ENCODE measurements around the gene CYB5R4. TPM values are rescaled to one million over a fixed set of nuclear protein-coding genes. Genes with fewer than 3 reads are reported as not detected.
"Not testable (repeated sequence)": the region's sequence is repeated elsewhere in the genome, so short reads cannot be mapped to it uniquely, and the experiment has no call there.

CYB5R4 gene
- total RNA-seq, 2 experiments from 2014 or later = 29.2 to 30.8 TPM

- Mint-ChIP-seq H3K9me3 (ENCODE audit: insufficient read depth) (no peaks in the 10 kb centered on the region), H3K36me3 (ENCODE audit: low read depth) (peaks cover 10% of the 10 kb centered on the region), H3K4me3 (no peak overlapping the region), H3K4me1 (ENCODE audit: low read depth) (no peaks in the 10 kb centered on the region), H3K27me3 (ENCODE audit: low read depth) (no peaks in the 10 kb centered on the region), H3K27ac (no peak overlapping the region)
- no peak for ATAC-seq
- ChIA-PET POLR2A (no interaction called here), CTCF (no interaction called here)
- no peak for DNase-seq
Measured at GRCh38 chr6:83891586-83891985, 32.1 kb downstream of the CYB5R4 start.

GRCh38 chr6:83893024-83893423 is 33.5 kb downstream of the CYB5R4 start:
- H3K9me3 Mint-ChIP-seq (ENCODE audit: insufficient read depth) = no peaks in the 10 kb centered on the region
- peaks cover 18% of the 10 kb centered on the region for H3K36me3 Mint-ChIP-seq (ENCODE audit: low read depth)
- DNase-seq (no peak), ATAC-seq (no peak)
- no peaks in the 10 kb centered on the region for H3K27me3 Mint-ChIP-seq (ENCODE audit: low read depth)
- H3K4me3 Mint-ChIP-seq = no peak overlapping the region
- CTCF ChIA-PET = no interaction called here
- no peak overlapping the region for H3K27ac Mint-ChIP-seq
- no peaks in the 10 kb centered on the region for H3K4me1 Mint-ChIP-seq (ENCODE audit: low read depth)
- POLR2A ChIA-PET = no interaction called here

- H3K9me3 Mint-ChIP-seq (ENCODE audit: insufficient read depth); H3K27ac Mint-ChIP-seq; CTCF ChIA-PET; H3K27me3 Mint-ChIP-seq (ENCODE audit: low read depth); DNase-seq; H3K4me1 Mint-ChIP-seq (ENCODE audit: low read depth); H3K4me3 Mint-ChIP-seq; ATAC-seq; POLR2A ChIA-PET: not testable (repeated sequence)
- peaks cover 18% of the 10 kb centered on the region for H3K36me3 Mint-ChIP-seq (ENCODE audit: low read depth)
Measured at GRCh38 chr6:83897094-83897493, 37.6 kb downstream of the CYB5R4 start.

- DNase-seq = no peak
- H3K9me3 Mint-ChIP-seq (ENCODE audit: insufficient read depth) = peaks cover 39% of the 10 kb centered on the region
- no peaks in the 10 kb centered on the region for H3K27me3 Mint-ChIP-seq (ENCODE audit: low read depth)
- no peak for ATAC-seq
- no peaks in the 10 kb centered on the region for H3K4me1 Mint-ChIP-seq (ENCODE audit: low read depth)
- no peak overlapping the region for H3K4me3 Mint-ChIP-seq
- POLR2A ChIA-PET = no interaction called here
- CTCF ChIA-PET = no interaction called here
- H3K36me3 Mint-ChIP-seq (ENCODE audit: low read depth) = peaks cover 28% of the 10 kb centered on the region
- no peak overlapping the region for H3K27ac Mint-ChIP-seq
Measured at GRCh38 chr6:83901624-83902023, 42.1 kb downstream of the CYB5R4 start.

- no peaks in the 10 kb centered on the region for H3K4me1 Mint-ChIP-seq (ENCODE audit: low read depth)
Measured at GRCh38 chr6:83904395-83904794, 44.9 kb downstream of the CYB5R4 start.

GRCh38 chr6:83905648-83906047 is 46.2 kb downstream of the CYB5R4 start:
- Mint-ChIP-seq H3K27me3 (ENCODE audit: low read depth) (no peaks in the 10 kb centered on the region), H3K9me3 (ENCODE audit: insufficient read depth) (peaks cover 45% of the 10 kb centered on the region), H3K36me3 (ENCODE audit: low read depth) (peaks cover 28% of the 10 kb centered on the region), H3K4me1 (ENCODE audit: low read depth) (peaks cover 7% of the 10 kb centered on the region), H3K27ac (no peak overlapping the region), H3K4me3 (no peak overlapping the region)
- ChIA-PET CTCF (no interaction called here), POLR2A (no interaction called here)
- DNase-seq (no peak), ATAC-seq (no peak)

More at GRCh38 chr6:83904395-83904794, 44.9 kb downstream of the CYB5R4 start:
- Mint-ChIP-seq H3K36me3 (ENCODE audit: low read depth) (peaks cover 22% of the 10 kb centered on the region), H3K27ac (no peak overlapping the region), H3K4me3 (no peak overlapping the region), H3K27me3 (ENCODE audit: low read depth) (no peaks in the 10 kb centered on the region), H3K9me3 (ENCODE audit: insufficient read depth) (peaks cover 45% of the 10 kb centered on the region)
- ATAC-seq (no peak), DNase-seq (no peak)
- CTCF ChIA-PET = no interaction called here
- POLR2A ChIA-PET = no interaction called here

- CTCF ChIA-PET; H3K4me1 Mint-ChIP-seq (ENCODE audit: low read depth); H3K27me3 Mint-ChIP-seq (ENCODE audit: low read depth); DNase-seq; H3K4me3 Mint-ChIP-seq; H3K27ac Mint-ChIP-seq; POLR2A ChIA-PET; ATAC-seq: not testable (repeated sequence)
- Mint-ChIP-seq H3K9me3 (ENCODE audit: insufficient read depth) (peaks cover 28% of the 10 kb centered on the region), H3K36me3 (ENCODE audit: low read depth) (peaks cover 25% of the 10 kb centered on the region)
Measured at GRCh38 chr6:83907623-83908390, 48.3 kb downstream of the CYB5R4 start.

GRCh38 chr6:83908813-83909212 is 49.3 kb downstream of the CYB5R4 start:
- peaks cover 7% of the 10 kb centered on the region for H3K4me1 Mint-ChIP-seq (ENCODE audit: low read depth)
- no peaks in the 10 kb centered on the region for H3K27me3 Mint-ChIP-seq (ENCODE audit: low read depth)

GRCh38 chr6:83911278-83911677 is 51.8 kb downstream of the CYB5R4 start:
- Mint-ChIP-seq H3K9me3 (ENCODE audit: insufficient read depth) (peaks cover 7% of the 10 kb centered on the region), H3K27me3 (ENCODE audit: low read depth) (no peaks in the 10 kb centered on the region), H3K36me3 (ENCODE audit: low read depth) (peaks cover 11% of the 10 kb centered on the region), H3K4me1 (ENCODE audit: low read depth) (peaks cover 7% of the 10 kb centered on the region), H3K4me3 (no peak overlapping the region), H3K27ac (no peak overlapping the region)
- DNase-seq (no peak), ATAC-seq (no peak)
- CTCF ChIA-PET = no interaction called here
- POLR2A ChIA-PET = no interaction called here

More at GRCh38 chr6:83908813-83909212, 49.3 kb downstream of the CYB5R4 start:
- ChIA-PET POLR2A (no interaction called here), CTCF (no interaction called here)
- Mint-ChIP-seq H3K9me3 (ENCODE audit: insufficient read depth) (peaks cover 20% of the 10 kb centered on the region), H3K27ac (no peak overlapping the region), H3K4me3 (no peak overlapping the region), H3K36me3 (ENCODE audit: low read depth) (peaks cover 24% of the 10 kb centered on the region)
- DNase-seq (no peak), ATAC-seq (no peak)

GRCh38 chr6:83914953-83915352 is 55.5 kb downstream of the CYB5R4 start:
- H3K4me1 Mint-ChIP-seq (ENCODE audit: low read depth) = peaks cover 12% of the 10 kb centered on the region
- no peak overlapping the region for H3K4me3 Mint-ChIP-seq
- ChIA-PET POLR2A (no interaction called here), CTCF (interaction anchor here (1.1 kb wide), 1 partner anchor 313 kb away, joined by 3 read pairs; the partner anchor contains the start of gene CEP162)
- no peak overlapping the region for H3K27ac Mint-ChIP-seq
- H3K36me3 Mint-ChIP-seq (ENCODE audit: low read depth) = peaks cover 10% of the 10 kb centered on the region
- ATAC-seq (no peak), DNase-seq (no peak)
- no peaks in the 10 kb centered on the region for H3K9me3 Mint-ChIP-seq (ENCODE audit: insufficient read depth)
- H3K27me3 Mint-ChIP-seq (ENCODE audit: low read depth) = no peaks in the 10 kb centered on the region

GRCh38 chr6:83917001-83917400 is 57.5 kb downstream of the CYB5R4 start:
- no peaks in the 10 kb centered on the region for H3K27me3 Mint-ChIP-seq (ENCODE audit: low read depth)
- peaks cover 6% of the 10 kb centered on the region for H3K4me1 Mint-ChIP-seq (ENCODE audit: low read depth)
- POLR2A ChIA-PET = no interaction called here
- no peaks in the 10 kb centered on the region for H3K9me3 Mint-ChIP-seq (ENCODE audit: insufficient read depth)
- H3K36me3 Mint-ChIP-seq (ENCODE audit: low read depth) = peaks cover 6% of the 10 kb centered on the region
- no peak for DNase-seq
- no peak overlapping the region for H3K27ac Mint-ChIP-seq
- CTCF ChIA-PET = interaction anchor here (1.3 kb wide), 1 partner anchor 311 kb away, joined by 4 read pairs; the partner anchor contains the start of gene CEP162
- no peak overlapping the region for H3K4me3 Mint-ChIP-seq
- ATAC-seq = no peak

GRCh38 chr6:83920017-83920416 is 60.5 kb downstream of the CYB5R4 start:
- no peak overlapping the region for H3K27ac Mint-ChIP-seq
- H3K4me1 Mint-ChIP-seq (ENCODE audit: low read depth) = peaks cover 6% of the 10 kb centered on the region
- no peaks in the 10 kb centered on the region for H3K27me3 Mint-ChIP-seq (ENCODE audit: low read depth)
- ATAC-seq (no peak), DNase-seq (no peak)
- peaks cover 4% of the 10 kb centered on the region for H3K36me3 Mint-ChIP-seq (ENCODE audit: low read depth)
- H3K4me3 Mint-ChIP-seq = no peak overlapping the region
- H3K9me3 Mint-ChIP-seq (ENCODE audit: insufficient read depth) = no peaks in the 10 kb centered on the region
- POLR2A ChIA-PET = no interaction called here
- CTCF ChIA-PET = no interaction called here

- H3K27ac Mint-ChIP-seq = no peak overlapping the region
- peaks cover 8% of the 10 kb centered on the region for H3K36me3 Mint-ChIP-seq (ENCODE audit: low read depth)
- CTCF ChIA-PET = no interaction called here
- no peaks in the 10 kb centered on the region for H3K9me3 Mint-ChIP-seq (ENCODE audit: insufficient read depth)
- H3K4me3 Mint-ChIP-seq = no peak overlapping the region
- peaks cover 6% of the 10 kb centered on the region for H3K4me1 Mint-ChIP-seq (ENCODE audit: low read depth)
- no peak for DNase-seq
- no peaks in the 10 kb centered on the region for H3K27me3 Mint-ChIP-seq (ENCODE audit: low read depth)
- POLR2A ChIA-PET = no interaction called here
- ATAC-seq = no peak
Measured at GRCh38 chr6:83921315-83921714, 61.8 kb downstream of the CYB5R4 start.

Data from activated CD8-positive, alpha-beta T cell treated with anti-CD3 and anti-CD28 coated beads, Interleukin-2, amount 10 ng/mL, durations not matched to agents 7 days and 5 days (primary cell).